Measurements from ENCODE around the gene AGPAT3.

DNA sequence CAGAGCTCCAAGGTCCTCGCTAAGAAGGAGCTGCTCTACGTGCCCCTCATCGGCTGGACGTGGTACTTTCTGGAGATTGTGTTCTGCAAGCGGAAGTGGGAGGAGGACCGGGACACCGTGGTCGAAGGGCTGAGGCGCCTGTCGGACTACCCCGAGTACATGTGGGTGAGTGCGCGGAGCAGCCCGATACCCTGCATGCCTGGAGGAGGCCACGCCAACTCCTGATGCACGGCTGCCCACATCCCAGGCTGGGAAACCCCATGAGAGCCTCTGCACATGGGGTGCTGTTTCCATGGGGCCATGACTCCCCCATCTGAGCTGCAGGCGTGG, 104.1 kb downstream of the AGPAT3 start:
- TF ChIP-seq, protein P1, sequence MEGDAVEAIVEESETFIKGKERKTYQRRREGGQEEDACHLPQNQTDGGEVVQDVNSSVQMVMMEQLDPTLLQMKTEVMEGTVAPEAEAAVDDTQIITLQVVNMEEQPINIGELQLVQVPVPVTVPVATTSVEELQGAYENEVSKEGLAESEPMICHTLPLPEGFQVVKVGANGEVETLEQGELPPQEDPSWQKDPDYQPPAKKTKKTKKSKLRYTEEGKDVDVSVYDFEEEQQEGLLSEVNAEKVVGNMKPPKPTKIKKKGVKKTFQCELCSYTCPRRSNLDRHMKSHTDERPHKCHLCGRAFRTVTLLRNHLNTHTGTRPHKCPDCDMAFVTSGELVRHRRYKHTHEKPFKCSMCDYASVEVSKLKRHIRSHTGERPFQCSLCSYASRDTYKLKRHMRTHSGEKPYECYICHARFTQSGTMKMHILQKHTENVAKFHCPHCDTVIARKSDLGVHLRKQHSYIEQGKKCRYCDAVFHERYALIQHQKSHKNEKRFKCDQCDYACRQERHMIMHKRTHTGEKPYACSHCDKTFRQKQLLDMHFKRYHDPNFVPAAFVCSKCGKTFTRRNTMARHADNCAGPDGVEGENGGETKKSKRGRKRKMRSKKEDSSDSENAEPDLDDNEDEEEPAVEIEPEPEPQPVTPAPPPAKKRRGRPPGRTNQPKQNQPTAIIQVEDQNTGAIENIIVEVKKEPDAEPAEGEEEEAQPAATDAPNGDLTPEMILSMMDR (IDR thresholded peaks at IDR 0.05) = no peak
- TF ChIP-seq POLR2A (IDR thresholded peaks at IDR 0.05) = no peak
